Glutamatergic neuron (in vitro differentiated cells): ENCODE results near the gene ACSL6. TPM values are rescaled to one million over a fixed set of nuclear protein-coding genes. Genes with fewer than 3 reads are reported as not detected.

Source experiments
- DNase-seq: peaks from one replicate; pipeline ENCODE4 v3.0.0; 2022
- H3K27ac Mint-ChIP-seq: one replicate; pipeline ENCODE4 v1.8.0; 2020; ENCODE audit warnings: mild to moderate bottlenecking, mixed read lengths, inconsistent platforms; ENCODE audit not compliant: unreplicated experiment
- H3K27me3 Mint-ChIP-seq: one replicate; pipeline ENCODE4 v1.8.0; 2020; ENCODE audit warnings: mild to moderate bottlenecking, moderate library complexity, mixed read lengths, inconsistent platforms; ENCODE audit not compliant: unreplicated experiment
- H3K36me3 Mint-ChIP-seq: one replicate; pipeline ENCODE4 v1.8.0; 2020; ENCODE audit warnings: mild to moderate bottlenecking, mixed read lengths, inconsistent platforms; ENCODE audit not compliant: unreplicated experiment
- H3K4me1 Mint-ChIP-seq: one replicate; pipeline ENCODE4 v1.8.0; 2020; ENCODE audit warnings: mild to moderate bottlenecking, low read depth, mixed read lengths, inconsistent platforms; ENCODE audit not compliant: unreplicated experiment
- H3K4me3 Mint-ChIP-seq: one replicate; pipeline ENCODE4 v1.8.0; 2020; ENCODE audit warnings: mild to moderate bottlenecking, mixed read lengths, inconsistent platforms; ENCODE audit not compliant: unreplicated experiment
- H3K9me3 Mint-ChIP-seq: one replicate; pipeline ENCODE4 v1.8.0; 2020; ENCODE audit warnings: mild to moderate bottlenecking, moderate library complexity, mixed read lengths, inconsistent platforms; ENCODE audit not compliant: unreplicated experiment
- CTCF ChIP-seq: fragments of 200-600 bp; sonication (generic); IDR thresholded peaks from one replicate; pipeline ENCODE4 v1.5.0; 2021; ENCODE audit not compliant: partially characterized antibody, unreplicated experiment
- total RNA-seq: library from RNA; stranded (reverse); fragmentation: NEBNext Ultra II Directional; extraction: Animal tissue kit (Norgen Biotek cat#: 25700); gene quantifications from one replicate; pipeline ENCODE4 v1.2.1, GENCODE V29; 2021; ENCODE audit not compliant: unreplicated experiment

Gene ACSL6
- total RNA-seq, 1 donor from 2014 or later = 8.1 TPM

GRCh38 chr5:132006331-132007120, 4.9 kb downstream of the ACSL6 start:
- peak; percentile 1 for DNase-seq
- no peak overlapping the region for H3K27ac Mint-ChIP-seq
- H3K9me3 Mint-ChIP-seq = no peaks in the 10 kb centered on the region
- no peak for TF ChIP-seq CTCF
- H3K27me3 Mint-ChIP-seq = peaks cover 18% of the 10 kb centered on the region
- H3K4me3 Mint-ChIP-seq = no peak overlapping the region
- peaks cover 34% of the 10 kb centered on the region for H3K4me1 Mint-ChIP-seq
- H3K36me3 Mint-ChIP-seq = no peaks in the 10 kb centered on the region

GRCh38 chr5:132005591-132005990, 5.9 kb downstream of the ACSL6 start:
- Mint-ChIP-seq H3K4me3 (no peak overlapping the region), H3K9me3 (peaks cover 1% of the 10 kb centered on the region), H3K4me1 (peaks cover 32% of the 10 kb centered on the region), H3K27ac (no peak overlapping the region), H3K36me3 (no peaks in the 10 kb centered on the region), H3K27me3 (peaks cover 16% of the 10 kb centered on the region)
- DNase-seq = peak; percentile 11
- TF ChIP-seq CTCF = no peak

GRCh38 chr5:132003982-132004381, 7.5 kb downstream of the ACSL6 start:
- no peak overlapping the region for H3K27ac Mint-ChIP-seq
- no peaks in the 10 kb centered on the region for H3K36me3 Mint-ChIP-seq
- no peak for TF ChIP-seq CTCF
- peaks cover 27% of the 10 kb centered on the region for H3K4me1 Mint-ChIP-seq
- peaks cover 9% of the 10 kb centered on the region for H3K27me3 Mint-ChIP-seq
- peak; percentile 1 for DNase-seq
- H3K4me3 Mint-ChIP-seq = no peak overlapping the region
- peaks cover 1% of the 10 kb centered on the region for H3K9me3 Mint-ChIP-seq

- no peaks in the 10 kb centered on the region for H3K36me3 Mint-ChIP-seq
- peaks cover 7% of the 10 kb centered on the region for H3K9me3 Mint-ChIP-seq
- no peak overlapping the region for H3K4me3 Mint-ChIP-seq
- DNase-seq = peak; percentile 52
- H3K27me3 Mint-ChIP-seq = peaks cover 6% of the 10 kb centered on the region
- H3K27ac Mint-ChIP-seq = no peak overlapping the region
- TF ChIP-seq CTCF = peak; percentile 22
- H3K4me1 Mint-ChIP-seq = peaks cover 20% of the 10 kb centered on the region
Observed at GRCh38 chr5:132003170-132003744, 8.2 kb downstream of the ACSL6 start.

- Mint-ChIP-seq H3K9me3 (peaks cover 7% of the 10 kb centered on the region), H3K36me3 (no peaks in the 10 kb centered on the region), H3K27me3 (peaks cover 6% of the 10 kb centered on the region), H3K4me1 (peaks cover 20% of the 10 kb centered on the region), H3K27ac (no peak overlapping the region), H3K4me3 (peak overlapping the region; percentile 40)
- no peak for DNase-seq
- TF ChIP-seq CTCF = no peak
Observed at GRCh38 chr5:132002757-132003156, 8.7 kb downstream of the ACSL6 start.
